ENCODE data around the gene CKLF.

CKLF gene

DNA sequence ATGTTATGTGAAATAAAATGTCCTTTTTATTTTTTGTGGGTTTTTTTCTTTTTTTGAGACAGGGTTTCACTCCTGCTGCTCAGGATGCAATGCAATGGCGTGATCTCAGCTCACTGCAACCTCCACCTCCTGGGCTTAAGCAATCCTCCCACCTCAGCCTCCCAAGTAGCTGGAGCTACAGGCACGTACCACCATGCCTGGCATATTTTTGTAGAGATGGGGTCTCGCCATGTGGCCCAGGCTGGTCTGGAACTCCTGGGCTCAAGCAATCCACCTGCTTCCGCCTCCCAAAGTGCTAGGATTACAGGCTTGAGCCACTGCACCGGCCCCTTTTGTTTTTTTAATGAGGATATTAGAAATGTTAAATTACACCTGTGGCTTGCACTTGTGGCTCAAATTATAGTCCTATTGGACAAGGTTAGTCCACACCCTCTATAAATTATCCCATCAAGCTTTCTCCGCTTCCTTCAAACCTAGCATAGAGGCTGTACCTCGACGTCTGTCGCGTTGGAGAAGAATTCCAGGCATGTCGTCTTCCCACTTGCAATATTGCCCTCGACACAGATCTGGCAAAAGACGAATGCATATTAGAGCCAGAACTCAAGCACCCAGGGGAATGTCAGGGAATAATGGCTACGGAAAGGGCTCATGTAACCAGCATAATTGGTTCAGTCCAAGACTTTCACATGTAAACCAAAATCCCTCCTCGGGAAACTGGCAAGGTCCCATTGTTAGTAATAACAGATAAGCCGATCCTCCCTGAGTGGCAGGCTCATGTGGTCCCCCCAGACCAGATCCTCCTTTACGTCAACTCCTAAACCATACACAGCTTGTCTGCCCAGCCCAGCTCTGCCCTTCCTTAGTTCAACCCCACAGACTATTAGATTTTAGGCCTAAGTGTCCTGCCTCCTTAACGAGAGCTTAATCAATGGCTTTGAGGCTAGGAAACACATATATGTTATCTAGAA lies 10.7 kb upstream of the CKLF start:
- DNase-seq (ENCODE audit: low read depth in 1 of 2, low spot score in 1 of 2): no peak

DNA sequence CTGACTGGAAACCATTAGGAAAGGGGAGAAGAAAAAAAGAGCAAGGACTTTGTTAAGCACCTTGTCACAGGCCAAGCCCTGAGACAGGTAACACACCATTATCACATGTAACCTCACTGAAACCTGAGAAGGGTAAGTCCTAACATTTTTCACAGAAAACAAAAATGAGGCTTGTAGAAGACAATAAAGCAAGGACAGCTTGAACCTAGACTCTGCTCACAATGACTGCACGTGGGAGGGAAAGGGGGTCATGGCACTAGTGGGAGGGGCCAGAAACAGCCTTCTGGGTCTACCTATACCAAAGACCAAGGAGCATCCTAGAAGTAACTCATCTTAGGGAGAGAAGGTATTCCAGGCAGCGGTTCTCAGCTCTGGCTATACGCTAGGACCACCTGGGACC lies 10.0 kb upstream of the CKLF start:
- DNase-seq (ENCODE audit: low read depth in 1 of 2, low spot score in 1 of 2): no peak

GRCh38 chr16:66543541-66543940 lies 8.8 kb upstream of the CKLF start:
- DNase-seq (ENCODE audit: low read depth in 1 of 2, low spot score in 1 of 2): no peak

DNA sequence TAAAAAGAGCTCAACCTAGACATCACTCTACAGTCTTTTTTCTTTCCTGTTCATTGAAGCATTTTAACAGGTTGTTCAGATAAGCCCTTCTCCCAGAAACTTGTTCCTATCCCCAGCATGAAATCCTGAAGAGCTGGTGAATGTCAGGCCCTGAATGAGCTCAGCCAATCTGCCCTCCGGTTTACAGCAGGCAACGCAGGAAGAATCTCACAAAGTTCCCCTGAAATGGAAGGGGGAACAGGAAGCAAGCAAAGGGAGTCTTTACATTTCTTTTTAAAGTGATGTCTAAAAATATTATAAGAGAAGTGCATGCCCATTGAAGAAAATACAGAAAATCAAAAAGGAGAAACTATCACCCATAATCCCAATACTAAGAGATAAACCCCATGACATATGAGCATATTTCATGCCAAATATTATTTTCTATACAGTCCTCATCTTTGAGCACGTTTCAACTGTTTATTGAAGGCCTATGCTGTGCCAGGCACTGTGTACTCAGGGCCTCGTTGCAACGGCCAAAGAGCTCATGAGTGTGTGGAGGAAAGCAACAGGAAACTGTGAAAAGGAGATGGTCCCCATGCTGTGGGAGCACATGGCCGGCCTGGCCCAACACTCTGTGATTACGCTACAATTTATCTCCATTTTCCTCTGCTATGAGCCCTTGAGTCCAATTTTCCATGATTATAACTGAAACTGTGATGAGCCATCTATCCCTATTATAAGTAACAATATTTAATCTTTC lies 8.2 kb upstream of the CKLF start:
- no peak for DNase-seq (ENCODE audit: low read depth in 1 of 2, low spot score in 1 of 2)

- DNase-seq (ENCODE audit: low read depth in 1 of 2, low spot score in 1 of 2): no peak
Observed at GRCh38 chr16:66547101-66547989, 5.0 kb upstream of the CKLF start.

DNA sequence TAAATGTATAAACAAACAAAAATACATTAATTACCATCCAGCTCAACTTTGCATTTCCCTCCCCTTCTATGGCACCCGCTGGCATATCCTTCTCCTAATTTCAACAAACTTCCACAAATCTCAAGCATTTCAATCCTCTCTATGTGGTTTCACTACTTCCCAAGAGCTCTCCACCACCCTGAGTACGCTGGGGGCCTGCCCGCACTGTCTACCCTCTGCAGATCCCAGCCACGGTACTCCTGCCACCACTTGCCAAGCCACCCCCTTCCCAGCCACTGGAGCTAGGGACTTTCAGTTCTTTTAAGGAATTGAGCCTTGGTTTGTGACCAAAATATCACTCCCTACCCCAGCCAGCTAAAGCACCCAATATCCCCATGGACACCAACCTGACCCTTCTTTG lies 4.3 kb upstream of the CKLF start:
- DNase-seq (ENCODE audit: low read depth in 1 of 2, low spot score in 1 of 2): no peak

- DNase-seq (ENCODE audit: low read depth in 1 of 2, low spot score in 1 of 2): no peak
Observed at GRCh38 chr16:66548868-66549267, 3.5 kb upstream of the CKLF start.

GRCh38 chr16:66549284-66550131 lies 2.9 kb upstream of the CKLF start, which contains the start of gene TK2:
Gene TK2 (minus strand): TSS chr16:66550122. CDS start chr16:66550061, 61 bp downstream.
- DNase-seq (ENCODE audit: low read depth in 1 of 2, low spot score in 1 of 2): peak; percentile 13 to 50

DNA sequence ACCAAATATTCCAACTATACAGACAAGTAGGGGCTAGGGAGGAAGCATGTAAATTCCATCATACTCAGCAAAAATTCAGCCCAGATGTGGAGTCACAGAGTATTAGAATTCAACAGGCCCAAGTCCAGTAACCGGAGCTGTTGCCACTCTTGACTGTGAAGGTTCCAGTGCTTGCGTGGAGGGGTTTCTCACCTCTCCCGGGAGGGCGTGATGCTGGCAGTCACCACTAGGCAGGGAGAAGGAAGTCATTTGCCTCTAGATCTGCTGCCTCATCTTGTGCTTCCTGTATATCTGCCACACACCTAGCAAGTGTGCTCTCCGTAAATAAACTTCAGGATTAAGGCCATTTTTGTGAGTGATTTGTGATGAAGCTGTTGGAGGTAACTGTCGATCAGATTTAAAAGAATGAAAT lies 1.0 kb upstream of the CKLF start:
- DNase-seq (ENCODE audit: low read depth in 1 of 2, low spot score in 1 of 2): peak in 1 of 2 donors; percentile 36

- DNase-seq (ENCODE audit: low read depth in 1 of 2, low spot score in 1 of 2): no peak
Observed at GRCh38 chr16:66551788-66552285, 539 bp upstream of the CKLF start.

GRCh38 chr16:66553223-66553622 lies 847 bp downstream of the CKLF start:
- no peak for DNase-seq (ENCODE audit: low read depth in 1 of 2, low spot score in 1 of 2)

GRCh38 chr16:66554021-66554420 lies 1.6 kb downstream of the CKLF start:
- no peak for DNase-seq (ENCODE audit: low read depth in 1 of 2, low spot score in 1 of 2)

- no peak for DNase-seq (ENCODE audit: low read depth in 1 of 2, low spot score in 1 of 2)
Observed at GRCh38 chr16:66554495-66554894, 2.1 kb downstream of the CKLF start.

GRCh38 chr16:66560107-66560506 lies 7.7 kb downstream of the CKLF start:
- no peak for DNase-seq (ENCODE audit: low read depth in 1 of 2, low spot score in 1 of 2)

DNA sequence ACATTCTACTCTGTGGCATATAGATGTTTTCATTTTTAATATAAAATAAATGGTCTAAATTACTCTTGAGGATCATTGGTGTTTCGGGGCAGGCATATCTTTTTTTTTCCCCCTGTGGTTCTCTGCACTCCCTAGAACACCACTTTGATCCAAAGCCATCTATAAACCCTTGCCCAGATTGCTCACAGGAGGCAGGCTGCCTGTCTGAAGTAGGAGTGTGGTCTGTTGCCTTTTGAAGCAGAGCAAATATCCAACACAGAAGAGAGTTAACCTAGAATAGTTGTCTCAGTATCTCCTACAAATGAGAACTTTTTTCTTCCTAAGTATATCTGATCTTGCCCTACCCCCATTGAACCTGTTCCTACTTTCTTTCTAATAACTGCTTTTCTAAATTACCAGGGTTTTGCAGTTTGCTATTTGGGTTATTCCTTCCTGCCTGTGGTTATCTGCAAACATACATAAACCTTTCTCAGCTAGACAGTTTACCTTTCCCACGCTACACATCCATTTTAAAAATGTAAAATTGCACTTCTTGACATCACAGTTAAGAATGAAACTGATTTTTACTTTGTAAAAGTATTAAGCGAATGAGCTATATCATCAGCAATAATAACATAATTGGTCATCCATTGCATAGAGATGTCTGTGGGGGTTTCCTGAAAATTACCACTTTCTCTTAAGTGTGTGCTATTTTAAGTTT lies 9.2 kb downstream of the CKLF start:
- DNase-seq (ENCODE audit: low read depth in 1 of 2, low spot score in 1 of 2): no peak

- DNase-seq (ENCODE audit: low read depth in 1 of 2, low spot score in 1 of 2): no peak
Observed at GRCh38 chr16:66562409-66562808, 10.0 kb downstream of the CKLF start.

DNA sequence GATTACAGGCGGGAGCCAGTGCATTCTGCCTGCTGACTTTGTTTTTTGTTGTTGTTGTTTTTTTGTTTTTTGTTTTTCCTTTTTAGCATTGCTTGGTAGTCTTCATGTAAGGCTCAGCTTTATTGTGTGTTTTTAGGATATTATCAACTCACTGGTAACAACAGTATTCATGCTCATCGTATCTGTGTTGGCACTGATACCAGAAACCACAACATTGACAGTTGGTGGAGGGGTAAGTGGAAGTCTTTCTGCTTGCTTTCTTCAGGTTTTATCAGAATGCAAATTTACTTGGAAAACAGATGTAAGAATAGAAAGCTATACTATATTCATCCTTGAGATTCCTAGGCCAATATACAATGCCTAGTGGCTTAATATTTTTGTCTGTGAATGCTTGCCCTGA lies 10.6 kb downstream of the CKLF start:
- DNase-seq (ENCODE audit: low read depth in 1 of 2, low spot score in 1 of 2): no peak

- DNase-seq (ENCODE audit: low read depth in 1 of 2, low spot score in 1 of 2): no peak
Observed at GRCh38 chr16:66563574-66564334, 11.4 kb downstream of the CKLF start.
